Measurements from ENCODE around the gene FLNC. TPM values are rescaled to one million over a fixed set of nuclear protein-coding genes. Genes with fewer than 3 reads are reported as not detected.

The FLNC gene
- total and polyA plus RNA-seq, 2 of the 13 experiments (the other 11 are each of a cell fraction or from before 2014, with no cell fraction given), result 0.02 TPM; not detected in 1

DNA sequence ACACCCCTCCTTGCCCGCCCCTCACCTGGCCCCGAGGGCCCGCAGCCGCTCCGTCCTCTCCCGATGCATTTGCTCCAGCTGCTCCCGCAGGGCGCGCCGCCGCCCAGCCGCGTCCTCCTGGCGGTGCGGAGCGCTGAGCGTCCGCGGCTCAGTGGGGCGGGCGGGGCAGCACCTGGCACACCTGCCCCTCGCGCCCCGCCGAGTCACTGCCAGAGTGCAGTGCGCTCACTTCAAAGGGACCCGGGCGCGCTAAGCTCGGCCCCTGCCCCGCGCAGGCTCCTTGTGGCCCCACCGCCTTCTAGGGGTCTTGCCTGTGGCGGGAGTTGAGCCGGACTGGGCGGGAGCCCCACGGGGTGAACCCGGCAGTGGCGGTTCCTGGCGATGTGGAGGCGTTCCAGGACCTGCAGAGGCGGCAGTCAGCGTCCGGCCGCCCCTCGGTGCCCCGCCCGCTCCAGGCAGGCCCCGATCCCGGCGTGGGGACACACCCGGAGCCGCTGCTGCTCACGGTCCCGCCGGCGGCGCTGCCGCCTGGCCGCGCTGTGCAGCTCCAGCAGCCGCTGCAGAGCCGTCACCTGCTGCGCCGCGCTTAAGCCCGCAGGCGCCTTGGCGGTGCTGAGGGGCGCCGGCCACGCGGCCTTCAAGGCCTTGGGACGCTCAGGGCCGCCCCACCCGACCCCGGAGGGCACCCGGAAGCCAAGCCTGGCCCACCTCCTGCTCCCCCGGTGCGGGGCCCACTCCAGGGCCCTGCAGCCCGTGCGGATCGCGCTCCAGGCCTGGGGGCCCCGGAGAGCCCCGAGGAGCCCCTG lies 39.1 kb downstream of the FLNC start (continued):
- TF ChIP-seq, protein P1, sequence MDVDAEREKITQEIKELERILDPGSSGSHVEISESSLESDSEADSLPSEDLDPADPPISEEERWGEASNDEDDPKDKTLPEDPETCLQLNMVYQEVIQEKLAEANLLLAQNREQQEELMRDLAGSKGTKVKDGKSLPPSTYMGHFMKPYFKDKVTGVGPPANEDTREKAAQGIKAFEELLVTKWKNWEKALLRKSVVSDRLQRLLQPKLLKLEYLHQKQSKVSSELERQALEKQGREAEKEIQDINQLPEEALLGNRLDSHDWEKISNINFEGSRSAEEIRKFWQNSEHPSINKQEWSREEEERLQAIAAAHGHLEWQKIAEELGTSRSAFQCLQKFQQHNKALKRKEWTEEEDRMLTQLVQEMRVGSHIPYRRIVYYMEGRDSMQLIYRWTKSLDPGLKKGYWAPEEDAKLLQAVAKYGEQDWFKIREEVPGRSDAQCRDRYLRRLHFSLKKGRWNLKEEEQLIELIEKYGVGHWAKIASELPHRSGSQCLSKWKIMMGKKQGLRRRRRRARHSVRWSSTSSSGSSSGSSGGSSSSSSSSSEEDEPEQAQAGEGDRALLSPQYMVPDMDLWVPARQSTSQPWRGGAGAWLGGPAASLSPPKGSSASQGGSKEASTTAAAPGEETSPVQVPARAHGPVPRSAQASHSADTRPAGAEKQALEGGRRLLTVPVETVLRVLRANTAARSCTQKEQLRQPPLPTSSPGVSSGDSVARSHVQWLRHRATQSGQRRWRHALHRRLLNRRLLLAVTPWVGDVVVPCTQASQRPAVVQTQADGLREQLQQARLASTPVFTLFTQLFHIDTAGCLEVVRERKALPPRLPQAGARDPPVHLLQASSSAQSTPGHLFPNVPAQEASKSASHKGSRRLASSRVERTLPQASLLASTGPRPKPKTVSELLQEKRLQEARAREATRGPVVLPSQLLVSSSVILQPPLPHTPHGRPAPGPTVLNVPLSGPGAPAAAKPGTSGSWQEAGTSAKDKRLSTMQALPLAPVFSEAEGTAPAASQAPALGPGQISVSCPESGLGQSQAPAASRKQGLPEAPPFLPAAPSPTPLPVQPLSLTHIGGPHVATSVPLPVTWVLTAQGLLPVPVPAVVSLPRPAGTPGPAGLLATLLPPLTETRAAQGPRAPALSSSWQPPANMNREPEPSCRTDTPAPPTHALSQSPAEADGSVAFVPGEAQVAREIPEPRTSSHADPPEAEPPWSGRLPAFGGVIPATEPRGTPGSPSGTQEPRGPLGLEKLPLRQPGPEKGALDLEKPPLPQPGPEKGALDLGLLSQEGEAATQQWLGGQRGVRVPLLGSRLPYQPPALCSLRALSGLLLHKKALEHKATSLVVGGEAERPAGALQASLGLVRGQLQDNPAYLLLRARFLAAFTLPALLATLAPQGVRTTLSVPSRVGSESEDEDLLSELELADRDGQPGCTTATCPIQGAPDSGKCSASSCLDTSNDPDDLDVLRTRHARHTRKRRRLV (CRISPR knock-in tag; IDR thresholded peaks at IDR 0.05), result no peak
- TF ChIP-seq, protein P2, sequence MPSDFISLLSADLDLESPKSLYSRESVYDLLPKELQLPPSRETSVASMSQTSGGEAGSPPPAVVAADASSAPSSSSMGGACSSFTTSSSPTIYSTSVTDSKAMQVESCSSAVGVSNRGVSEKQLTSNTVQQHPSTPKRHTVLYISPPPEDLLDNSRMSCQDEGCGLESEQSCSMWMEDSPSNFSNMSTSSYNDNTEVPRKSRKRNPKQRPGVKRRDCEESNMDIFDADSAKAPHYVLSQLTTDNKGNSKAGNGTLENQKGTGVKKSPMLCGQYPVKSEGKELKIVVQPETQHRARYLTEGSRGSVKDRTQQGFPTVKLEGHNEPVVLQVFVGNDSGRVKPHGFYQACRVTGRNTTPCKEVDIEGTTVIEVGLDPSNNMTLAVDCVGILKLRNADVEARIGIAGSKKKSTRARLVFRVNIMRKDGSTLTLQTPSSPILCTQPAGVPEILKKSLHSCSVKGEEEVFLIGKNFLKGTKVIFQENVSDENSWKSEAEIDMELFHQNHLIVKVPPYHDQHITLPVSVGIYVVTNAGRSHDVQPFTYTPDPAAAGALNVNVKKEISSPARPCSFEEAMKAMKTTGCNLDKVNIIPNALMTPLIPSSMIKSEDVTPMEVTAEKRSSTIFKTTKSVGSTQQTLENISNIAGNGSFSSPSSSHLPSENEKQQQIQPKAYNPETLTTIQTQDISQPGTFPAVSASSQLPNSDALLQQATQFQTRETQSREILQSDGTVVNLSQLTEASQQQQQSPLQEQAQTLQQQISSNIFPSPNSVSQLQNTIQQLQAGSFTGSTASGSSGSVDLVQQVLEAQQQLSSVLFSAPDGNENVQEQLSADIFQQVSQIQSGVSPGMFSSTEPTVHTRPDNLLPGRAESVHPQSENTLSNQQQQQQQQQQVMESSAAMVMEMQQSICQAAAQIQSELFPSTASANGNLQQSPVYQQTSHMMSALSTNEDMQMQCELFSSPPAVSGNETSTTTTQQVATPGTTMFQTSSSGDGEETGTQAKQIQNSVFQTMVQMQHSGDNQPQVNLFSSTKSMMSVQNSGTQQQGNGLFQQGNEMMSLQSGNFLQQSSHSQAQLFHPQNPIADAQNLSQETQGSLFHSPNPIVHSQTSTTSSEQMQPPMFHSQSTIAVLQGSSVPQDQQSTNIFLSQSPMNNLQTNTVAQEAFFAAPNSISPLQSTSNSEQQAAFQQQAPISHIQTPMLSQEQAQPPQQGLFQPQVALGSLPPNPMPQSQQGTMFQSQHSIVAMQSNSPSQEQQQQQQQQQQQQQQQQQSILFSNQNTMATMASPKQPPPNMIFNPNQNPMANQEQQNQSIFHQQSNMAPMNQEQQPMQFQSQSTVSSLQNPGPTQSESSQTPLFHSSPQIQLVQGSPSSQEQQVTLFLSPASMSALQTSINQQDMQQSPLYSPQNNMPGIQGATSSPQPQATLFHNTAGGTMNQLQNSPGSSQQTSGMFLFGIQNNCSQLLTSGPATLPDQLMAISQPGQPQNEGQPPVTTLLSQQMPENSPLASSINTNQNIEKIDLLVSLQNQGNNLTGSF (CRISPR knock-in tag; IDR thresholded peaks at IDR 0.05), result no peak; the same call in 1 of the 2 replicates
- no peak for TF ChIP-seq ZBTB8A (CRISPR knock-in tag; IDR thresholded peaks at IDR 0.05; ENCODE audit: borderline replicate concordance, low read depth)
- TF ChIP-seq FOXP1 (IDR thresholded peaks at IDR 0.05), result no peak
- TF ChIP-seq FOXP1 (CRISPR knock-in tag; IDR thresholded peaks at IDR 0.05), result no peak
- no peak for TF ChIP-seq HMG20B (CRISPR knock-in tag; conservative IDR thresholded peaks at IDR 0.05)
- TF ChIP-seq, protein P3, sequence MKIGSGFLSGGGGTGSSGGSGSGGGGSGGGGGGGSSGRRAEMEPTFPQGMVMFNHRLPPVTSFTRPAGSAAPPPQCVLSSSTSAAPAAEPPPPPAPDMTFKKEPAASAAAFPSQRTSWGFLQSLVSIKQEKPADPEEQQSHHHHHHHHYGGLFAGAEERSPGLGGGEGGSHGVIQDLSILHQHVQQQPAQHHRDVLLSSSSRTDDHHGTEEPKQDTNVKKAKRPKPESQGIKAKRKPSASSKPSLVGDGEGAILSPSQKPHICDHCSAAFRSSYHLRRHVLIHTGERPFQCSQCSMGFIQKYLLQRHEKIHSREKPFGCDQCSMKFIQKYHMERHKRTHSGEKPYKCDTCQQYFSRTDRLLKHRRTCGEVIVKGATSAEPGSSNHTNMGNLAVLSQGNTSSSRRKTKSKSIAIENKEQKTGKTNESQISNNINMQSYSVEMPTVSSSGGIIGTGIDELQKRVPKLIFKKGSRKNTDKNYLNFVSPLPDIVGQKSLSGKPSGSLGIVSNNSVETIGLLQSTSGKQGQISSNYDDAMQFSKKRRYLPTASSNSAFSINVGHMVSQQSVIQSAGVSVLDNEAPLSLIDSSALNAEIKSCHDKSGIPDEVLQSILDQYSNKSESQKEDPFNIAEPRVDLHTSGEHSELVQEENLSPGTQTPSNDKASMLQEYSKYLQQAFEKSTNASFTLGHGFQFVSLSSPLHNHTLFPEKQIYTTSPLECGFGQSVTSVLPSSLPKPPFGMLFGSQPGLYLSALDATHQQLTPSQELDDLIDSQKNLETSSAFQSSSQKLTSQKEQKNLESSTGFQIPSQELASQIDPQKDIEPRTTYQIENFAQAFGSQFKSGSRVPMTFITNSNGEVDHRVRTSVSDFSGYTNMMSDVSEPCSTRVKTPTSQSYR (CRISPR knock-in tag; IDR thresholded peaks at IDR 0.05; ENCODE audit: borderline replicate concordance), result no peak
- TF ChIP-seq KMT2A (CRISPR knock-in tag; IDR thresholded peaks at IDR 0.05), result no peak
- TF ChIP-seq, protein P4, sequence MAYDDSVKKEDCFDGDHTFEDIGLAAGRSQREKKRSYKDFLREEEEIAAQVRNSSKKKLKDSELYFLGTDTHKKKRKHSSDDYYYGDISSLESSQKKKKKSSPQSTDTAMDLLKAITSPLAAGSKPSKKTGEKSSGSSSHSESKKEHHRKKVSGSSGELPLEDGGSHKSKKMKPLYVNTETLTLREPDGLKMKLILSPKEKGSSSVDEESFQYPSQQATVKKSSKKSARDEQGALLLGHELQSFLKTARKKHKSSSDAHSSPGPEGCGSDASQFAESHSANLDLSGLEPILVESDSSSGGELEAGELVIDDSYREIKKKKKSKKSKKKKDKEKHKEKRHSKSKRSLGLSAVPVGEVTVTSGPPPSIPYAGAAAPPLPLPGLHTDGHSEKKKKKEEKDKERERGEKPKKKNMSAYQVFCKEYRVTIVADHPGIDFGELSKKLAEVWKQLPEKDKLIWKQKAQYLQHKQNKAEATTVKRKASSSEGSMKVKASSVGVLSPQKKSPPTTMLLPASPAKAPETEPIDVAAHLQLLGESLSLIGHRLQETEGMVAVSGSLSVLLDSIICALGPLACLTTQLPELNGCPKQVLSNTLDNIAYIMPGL (CRISPR knock-in tag; IDR thresholded peaks at IDR 0.05; ENCODE audit: borderline replicate concordance in 1 of 2, low read depth in 1 of 2), result peak in 1 of 2 experiments; percentile 81; a peak in 2 of 4 replicates
- TF ChIP-seq AGO1 (IDR thresholded peaks at IDR 0.05; ENCODE audit: low read depth, low read length, poor library complexity, severe bottlenecking), result peak; percentile 82
- no peak for TF ChIP-seq MXI1 (IDR thresholded peaks at IDR 0.05; ENCODE audit: borderline replicate concordance, low read depth, low read length)
- no peak for TF ChIP-seq PHB2 (IDR thresholded peaks at IDR 0.05; ENCODE audit: partially characterized antibody)
- no peak; the same call in 1 of the 2 replicates for TF ChIP-seq ZNF790 (CRISPR knock-in tag; IDR thresholded peaks at IDR 0.05; ENCODE audit: borderline replicate concordance)
